NCI-H146 (cell line): ENCODE results near the gene KIF22.
A peak's percentile ranks its signal among the peaks of the same experiment; 100 is the strongest.

ENCODE experiments used
- DNase-seq: peaks from one replicate; lab custom pipeline; 2025; lab: John Stamatoyannopoulos, UW

Gene KIF22

GRCh38 chr16:29841631-29842030, 51.1 kb downstream of the KIF22 start:
- no peak for DNase-seq

DNA sequence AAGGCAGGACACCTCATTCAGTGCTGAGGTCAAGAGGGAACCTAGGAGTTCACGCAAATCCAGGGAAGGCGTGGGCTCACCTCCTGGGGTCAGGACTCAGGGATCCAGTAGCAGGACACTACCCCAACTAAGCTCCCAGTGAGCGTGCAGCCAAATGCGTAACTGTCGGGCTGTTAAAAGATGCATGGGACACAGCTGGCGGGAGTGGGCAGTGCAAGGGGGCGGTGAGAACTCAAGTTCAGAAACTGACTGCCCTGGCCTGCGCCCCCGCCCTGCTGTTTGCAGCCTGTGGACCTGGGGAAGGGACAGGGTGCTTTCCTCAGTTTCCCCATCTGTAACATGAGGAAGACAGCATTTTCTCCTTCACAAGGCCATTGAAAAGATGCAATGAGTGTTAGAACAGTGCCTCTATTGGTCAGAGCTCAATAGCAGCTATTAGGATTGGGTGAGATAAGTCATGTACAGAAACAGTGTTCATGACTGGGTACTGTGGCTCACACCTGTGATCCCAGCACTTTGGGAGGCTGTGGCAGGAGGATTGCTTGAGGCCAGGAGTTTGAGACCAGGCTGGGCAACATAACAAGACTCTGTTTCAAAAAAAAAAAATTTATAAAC, 52.3 kb downstream of the KIF22 start:
- DNase-seq, result no peak

DNA sequence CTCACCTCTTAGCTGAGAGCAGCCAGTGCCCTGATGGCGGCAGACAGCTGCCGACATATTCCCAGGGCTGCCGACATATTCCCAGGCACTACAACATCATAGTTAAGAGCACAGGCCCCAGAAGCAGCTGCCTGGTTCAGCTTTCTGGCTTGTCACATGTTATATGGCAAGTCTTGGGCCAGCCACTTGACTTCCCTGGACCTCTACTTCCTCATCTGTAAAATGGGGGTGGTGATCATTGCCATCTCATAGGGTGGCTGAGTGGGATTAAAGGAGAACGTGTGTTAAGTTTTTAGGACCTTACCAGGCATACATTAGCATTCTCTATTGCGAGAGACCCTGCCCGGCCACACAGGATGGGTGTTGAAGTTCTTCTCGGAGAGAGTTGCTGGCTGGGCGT, 53.4 kb downstream of the KIF22 start:
- DNase-seq, result no peak

GRCh38 chr16:29844575-29845331, 54.2 kb downstream of the KIF22 start:
- DNase-seq, result no peak

DNA sequence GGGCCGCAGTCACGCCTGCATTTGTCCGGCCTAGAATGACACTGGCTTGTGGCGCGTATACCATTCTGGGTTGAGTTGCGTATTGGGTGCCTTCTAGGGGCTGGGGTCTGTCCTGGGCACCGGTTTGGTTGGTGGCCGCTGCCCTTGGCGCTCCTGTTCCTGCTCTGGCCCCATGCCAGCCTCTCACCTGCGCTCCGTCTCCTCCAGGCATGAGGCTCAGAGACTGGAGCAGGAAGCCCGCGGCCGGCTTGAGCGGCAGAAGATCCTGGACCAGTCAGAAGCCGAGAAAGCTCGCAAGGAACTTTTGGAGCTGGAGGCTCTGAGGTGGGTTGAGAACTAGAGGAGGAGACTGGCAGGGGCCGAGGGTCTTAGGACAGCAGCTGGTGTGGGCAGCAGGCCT, 55.1 kb downstream of the KIF22 start:
- DNase-seq, result no peak

DNA sequence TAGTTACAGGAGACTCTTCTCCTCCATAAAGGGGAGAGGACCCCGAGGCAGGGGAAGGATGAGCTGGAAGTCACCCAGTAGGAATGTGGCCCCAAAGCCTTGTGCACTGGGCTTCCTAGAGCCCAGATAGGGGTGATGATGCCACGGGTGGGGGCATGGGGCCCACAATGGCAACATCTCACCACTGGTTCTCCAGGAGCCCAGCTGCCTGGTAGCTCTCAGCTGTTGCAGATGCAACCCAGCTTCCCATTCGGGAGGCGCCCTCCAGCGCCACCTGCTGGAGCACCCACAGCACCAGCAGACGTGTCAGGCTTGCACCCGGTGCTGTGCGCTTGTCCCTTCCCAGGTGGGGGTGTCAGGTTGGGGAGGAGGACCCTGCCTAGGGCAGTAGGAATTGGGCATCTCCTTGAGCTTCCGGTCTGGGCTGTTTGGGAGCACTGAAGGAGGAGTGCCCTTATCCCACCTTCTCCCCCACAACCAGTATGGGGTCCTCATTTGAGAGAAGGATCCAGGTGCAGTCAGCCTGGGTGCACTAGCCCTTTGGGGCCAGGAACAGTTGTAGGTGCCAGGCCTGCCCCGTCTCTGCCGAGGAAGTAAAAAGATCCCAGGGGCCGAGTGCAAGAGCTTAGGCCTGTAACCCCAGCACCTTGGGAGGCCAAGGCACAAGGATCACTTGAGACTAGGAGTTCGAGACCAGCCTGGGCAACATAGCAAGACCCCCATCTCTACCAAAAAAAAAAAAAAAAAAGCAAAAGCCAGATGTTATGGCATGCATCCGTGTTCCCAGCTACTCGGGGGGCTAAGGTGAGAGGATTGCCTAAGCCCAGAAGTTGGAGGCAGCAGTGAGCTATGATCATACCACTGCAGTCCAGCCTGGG, 58.1 kb downstream of the KIF22 start:
- peak; percentile 61 for DNase-seq

DNA sequence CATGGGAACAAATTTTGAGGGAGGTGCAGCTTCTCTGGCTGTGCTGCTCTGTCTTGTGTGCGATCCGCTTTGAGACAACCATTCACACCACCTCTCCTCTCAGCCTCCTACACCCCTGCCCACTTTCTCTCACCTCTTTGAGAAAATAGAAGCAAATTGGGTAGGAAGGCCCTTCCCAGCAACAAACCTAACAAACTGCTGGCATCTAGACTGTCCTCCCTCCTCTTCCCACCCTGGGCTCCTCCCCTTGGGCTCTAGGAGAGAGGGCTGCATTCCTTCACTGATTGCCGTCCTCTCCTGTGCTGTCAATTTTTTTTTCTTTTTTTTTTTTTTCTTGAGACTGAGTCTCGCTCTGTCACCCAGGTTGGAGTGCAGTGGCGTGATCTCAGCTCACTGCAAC, 59.0 kb downstream of the KIF22 start:
- no peak for DNase-seq

DNA sequence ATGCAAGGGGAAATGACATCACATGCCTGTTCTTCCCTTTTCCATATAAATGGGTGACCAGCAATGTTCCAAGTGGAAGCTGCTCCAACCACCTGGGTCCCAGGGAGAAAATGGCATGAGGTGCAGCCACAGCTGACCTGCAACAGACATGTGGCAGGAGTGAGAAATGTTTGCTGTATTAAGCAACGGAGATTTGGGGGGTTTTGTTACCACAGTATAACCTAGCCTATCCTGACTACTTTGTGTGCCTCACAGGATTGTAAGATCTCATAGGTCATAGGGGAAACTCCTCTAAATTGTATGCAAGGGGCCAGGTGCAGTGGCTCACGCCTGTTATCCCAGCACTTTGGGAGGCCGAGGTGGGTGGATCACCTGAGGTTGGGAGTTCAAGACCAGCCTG, 60.4 kb downstream of the KIF22 start:
- DNase-seq, result no peak

DNA sequence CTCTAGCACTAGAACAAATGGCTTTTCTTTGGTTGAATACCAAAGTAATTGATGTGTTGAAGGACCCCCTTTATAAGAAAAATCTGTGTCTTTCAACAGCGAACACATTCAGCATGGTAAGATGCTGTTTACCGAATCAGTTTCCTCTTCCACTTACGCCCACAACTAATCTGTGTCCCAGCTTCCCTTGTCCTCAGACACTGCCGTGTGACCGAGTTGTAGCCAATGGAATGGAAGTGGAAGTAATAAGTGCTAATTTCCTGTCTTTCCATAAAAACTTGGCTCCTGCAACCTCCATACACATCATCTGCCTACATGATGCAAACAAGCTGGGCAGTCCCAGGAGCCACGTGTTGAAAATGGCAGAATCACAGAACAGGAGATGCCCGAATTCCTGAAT, 62.1 kb downstream of the KIF22 start:
- DNase-seq, result no peak

GRCh38 chr16:29854520-29855100, 64.1 kb downstream of the KIF22 start:
- no peak for DNase-seq
